HT1080 (cell line): ENCODE results near the gene NAPB. TPM values are rescaled to one million over a fixed set of nuclear protein-coding genes. Genes with fewer than 3 reads are reported as not detected.

Experiments used
- DNase-seq: peaks from one replicate; pipeline ENCODE4 v3.0.0-alpha.2; 2015; ENCODE audit warnings: low read depth
- total RNA-seq: library from RNA; depleted of rRNA; stranded (reverse); fragments of >200 nt; shearing (Covaris generic); gene quantifications from 2 replicates; pipeline ENCODE4 v1.2.3, GENCODE V29; 2014

NAPB gene
- total RNA-seq, 1 experiment from 2014 or later: 3.5 TPM

DNA sequence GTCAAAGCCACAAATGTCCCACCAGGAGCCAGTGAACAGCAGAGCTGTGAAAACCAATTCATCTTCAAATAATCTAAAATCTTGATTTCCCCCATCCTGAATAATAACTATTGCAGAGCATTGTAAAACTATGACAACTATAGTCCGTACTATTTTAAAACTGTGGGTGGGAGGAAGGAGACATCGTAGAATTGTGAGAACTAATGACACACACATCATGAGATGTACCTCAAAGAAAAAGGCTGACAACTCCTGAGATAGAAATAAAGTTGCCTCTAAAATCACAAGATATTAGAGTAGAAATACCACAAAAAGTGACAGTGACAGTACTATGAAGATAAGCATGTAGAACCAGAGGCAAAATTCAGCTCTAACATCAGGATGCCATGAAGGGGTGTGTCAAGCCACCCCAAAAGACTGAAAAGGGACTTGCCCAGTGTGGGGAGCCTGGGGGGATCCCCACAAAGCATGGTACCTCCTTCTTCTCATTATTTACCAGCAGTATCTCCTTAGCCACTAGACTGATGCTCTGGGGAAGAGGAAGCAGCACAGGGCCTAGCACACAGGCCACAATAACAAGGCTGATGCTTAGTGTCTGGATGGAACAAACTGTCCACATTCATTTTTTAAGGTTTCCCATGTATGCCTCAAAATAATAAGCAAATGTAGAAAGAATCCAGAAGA, 13.4 kb downstream of the NAPB start:
- no peak for DNase-seq

DNA sequence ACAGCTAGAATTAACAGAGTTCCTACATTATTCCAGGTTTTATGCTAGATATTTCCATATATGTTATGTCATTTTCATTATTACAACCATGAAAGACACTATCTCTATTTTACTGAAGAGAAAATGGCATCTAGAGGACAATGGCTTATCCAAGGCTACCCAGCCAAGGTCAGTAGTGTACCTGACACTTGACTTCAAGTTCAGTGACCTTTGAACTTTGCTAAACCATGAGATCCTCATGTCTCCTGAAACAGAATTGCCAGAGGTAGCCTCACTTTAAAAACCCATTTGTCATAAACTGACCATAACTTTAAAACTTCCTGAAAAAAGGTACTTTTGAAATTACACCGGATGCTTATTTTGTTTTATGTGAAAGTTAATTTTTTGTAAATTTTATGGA, 14.4 kb downstream of the NAPB start:
- DNase-seq: no peak

- peak; percentile 24 for DNase-seq
Measured at GRCh38 chr20:23404196-23404595, 17.1 kb downstream of the NAPB start.

GRCh38 chr20:23403751-23404150, 17.5 kb downstream of the NAPB start:
- no peak for DNase-seq

- no peak for DNase-seq
Measured at GRCh38 chr20:23401051-23401450, 20.2 kb downstream of the NAPB start.

DNA sequence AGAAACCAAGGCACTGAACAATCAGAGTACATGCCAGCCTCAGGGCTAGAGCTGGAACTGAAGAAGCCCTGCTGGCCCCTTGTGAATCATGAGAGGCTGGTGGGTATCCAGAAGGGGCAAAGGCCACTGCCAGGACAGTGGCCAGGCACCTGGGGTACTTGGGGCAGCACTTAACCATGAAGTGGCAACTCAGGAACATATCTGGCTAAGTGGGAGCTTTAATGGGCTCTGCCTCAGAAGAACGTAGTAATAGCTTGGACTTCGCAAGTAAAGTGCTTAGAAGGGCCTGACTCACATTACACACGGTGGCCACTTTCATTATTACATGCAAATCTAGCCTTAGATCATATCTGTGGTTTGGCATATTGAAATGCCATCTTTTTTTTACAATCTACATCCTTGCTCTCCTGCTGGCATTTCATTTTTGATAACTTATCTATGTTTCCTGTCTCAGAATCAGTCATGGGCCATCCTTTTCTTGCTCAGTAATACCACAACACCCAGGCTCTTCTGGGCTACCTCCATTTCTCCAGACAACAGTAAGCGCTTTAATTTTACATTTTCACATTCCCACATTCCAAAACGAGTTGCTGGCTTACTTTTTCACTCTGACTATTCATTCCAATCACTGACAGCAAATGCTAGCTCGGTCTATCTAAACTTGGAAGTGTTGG, 21.6 kb downstream of the NAPB start:
- DNase-seq: peak; percentile 7

GRCh38 chr20:23397961-23398360, 23.3 kb downstream of the NAPB start:
- DNase-seq: peak; percentile 56

DNA sequence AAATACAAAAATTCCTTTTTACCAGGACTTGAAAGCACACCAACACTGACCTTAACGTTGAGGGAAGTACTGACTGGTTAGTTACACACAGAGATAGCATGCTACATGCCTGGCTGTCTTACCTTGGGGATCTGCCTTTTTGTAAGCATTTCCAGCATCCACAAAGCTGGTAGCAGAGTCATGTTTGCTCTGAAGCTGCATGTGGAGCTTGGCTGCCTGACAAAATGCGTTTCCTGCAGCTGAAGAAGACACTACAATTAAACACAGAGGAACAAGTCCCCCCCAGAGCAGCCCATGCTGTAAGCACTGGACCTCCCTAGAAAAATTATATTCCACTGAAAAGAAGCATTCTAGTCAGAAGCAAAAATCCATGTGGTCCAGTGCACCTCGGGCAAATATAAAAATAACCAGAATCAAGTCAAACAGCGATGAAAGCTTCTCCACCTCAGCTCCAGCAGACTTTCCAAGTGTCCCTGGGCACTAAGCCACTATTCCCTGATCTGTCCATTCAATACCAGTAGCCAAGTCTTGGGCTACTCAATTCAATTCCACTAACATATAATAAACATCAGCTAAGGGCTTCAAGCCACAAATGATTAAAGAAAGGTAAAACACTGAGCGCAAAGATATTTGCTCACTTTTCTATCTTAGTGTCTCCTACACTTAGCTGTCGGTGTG, 24.2 kb downstream of the NAPB start:
- DNase-seq: no peak

DNA sequence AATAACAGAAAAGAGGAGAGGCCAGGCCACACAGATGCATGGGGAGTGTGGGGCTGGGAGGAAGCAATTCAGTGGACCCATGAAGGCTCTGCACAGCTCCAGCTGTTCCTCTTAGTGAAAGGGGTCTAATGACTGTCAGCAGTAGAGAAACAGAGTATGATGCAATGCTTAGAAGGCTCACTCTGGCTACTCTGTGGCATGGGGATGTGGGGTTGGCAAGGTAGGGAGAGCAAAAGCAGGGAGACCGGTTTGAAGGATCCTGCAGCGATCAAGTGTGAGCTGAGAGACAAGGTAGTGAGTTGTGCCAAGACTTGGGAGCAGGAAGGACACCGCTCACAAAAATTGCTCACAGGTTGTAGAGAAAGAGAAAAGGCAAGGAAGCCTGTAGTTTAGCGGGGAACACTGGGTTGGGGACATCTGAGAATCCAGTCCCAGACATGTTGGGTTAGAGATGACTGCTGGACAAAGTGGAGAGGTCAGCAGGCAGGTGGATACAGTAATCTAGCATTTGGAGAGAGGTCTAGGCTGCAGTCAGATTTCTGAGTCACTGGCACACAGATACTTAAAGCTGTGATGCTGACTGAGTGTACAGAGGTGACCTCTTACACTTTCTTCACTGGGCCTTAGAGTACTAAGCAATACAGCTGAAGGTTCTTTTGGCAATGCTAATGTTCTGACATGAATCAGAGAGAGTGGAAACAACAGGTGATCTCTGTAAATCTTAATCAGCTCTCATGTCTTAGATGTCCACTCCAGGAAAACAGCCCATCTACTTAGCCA, 27.1 kb downstream of the NAPB start:
- DNase-seq: no peak

DNA sequence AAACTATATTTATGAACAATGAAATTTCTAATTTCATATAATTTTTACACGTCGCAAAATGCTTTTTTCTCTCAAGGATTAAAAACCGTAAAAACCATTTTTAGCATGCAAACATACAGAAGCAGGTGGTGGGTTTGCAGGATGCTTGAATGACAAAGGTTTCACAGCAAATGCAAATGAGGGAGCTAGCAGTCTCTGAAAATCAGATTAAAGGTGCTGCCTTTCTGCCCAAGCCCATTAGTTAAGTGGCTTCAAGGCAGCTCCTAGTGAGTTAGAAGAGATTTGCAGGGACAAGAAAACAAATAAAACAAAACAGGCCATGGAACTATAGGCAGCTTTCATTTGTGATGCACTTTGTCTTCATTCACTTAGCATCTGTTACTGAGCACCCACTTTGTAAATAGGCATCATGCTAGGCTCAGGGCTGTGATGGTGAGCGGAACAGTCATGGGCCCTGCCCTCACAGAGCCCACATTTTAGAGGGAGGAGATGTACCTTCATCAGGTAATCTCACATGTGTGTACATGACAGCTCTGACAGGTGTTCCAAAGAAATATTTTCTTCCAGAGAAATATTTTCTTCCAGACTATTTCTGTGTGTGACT, 29.5 kb downstream of the NAPB start:
- DNase-seq: no peak

GRCh38 chr20:23390091-23390774, 31.1 kb downstream of the NAPB start:
- peak; percentile 11 for DNase-seq

- no peak for DNase-seq
Measured at GRCh38 chr20:23387118-23387443, 34.2 kb downstream of the NAPB start.

- no peak for DNase-seq
Measured at GRCh38 chr20:23386304-23387117, 34.8 kb downstream of the NAPB start.

GRCh38 chr20:23381876-23382275, 39.4 kb downstream of the NAPB start:
- DNase-seq: no peak

DNA sequence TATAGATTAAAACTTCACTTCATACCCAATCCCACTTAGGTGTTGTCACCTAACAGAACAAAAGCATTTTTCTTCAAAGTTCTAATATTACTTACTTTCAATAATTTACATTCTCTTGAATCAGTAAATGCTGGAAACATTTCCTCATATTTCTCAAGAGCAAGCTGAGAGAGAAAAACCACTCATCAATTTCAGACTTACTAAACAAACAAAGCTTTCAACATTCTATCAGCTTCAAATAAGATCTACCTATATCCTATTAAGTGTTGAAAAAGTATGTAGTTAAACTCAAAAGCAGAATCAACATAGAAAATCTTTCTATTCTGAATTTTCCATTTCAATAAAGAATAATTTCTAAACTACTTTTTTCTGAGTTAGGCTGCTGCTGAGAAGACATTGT, 41.5 kb downstream of the NAPB start:
- no peak for DNase-seq

GRCh38 chr20:23375827-23376226, 45.5 kb downstream of the NAPB start:
- DNase-seq: no peak

- DNase-seq: no peak
Measured at GRCh38 chr20:23374441-23374840, 46.8 kb downstream of the NAPB start.

GRCh38 chr20:23371496-23371895, 49.8 kb downstream of the NAPB start:
- DNase-seq: no peak

- no peak for DNase-seq
Measured at GRCh38 chr20:23370873-23371272, 50.4 kb downstream of the NAPB start.

DNA sequence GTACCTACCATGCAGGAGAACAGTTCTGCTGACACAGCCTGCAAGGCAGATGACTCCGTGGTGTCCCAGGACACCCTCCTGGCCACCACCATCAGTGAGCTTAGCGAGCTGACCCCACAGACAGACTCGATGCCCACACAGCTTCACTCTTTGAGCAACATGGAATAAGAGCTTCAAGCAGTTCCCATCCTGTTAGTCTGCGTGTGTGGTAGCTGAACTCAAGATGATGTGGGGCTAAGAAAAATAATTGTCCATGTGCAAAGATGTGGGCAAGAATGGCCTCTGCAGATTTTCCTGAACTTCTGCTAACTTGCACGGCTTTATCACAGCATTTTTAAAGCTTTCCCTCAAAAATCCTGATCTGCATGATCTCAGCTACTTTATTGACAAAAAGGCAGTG, 51.0 kb downstream of the NAPB start:
- DNase-seq: no peak
